HCT116 (cell line): ENCODE data around the gene PPTC7. TPM values are rescaled to one million over a fixed set of nuclear protein-coding genes. Genes with fewer than 3 reads are reported as not detected.

Experiments used
- ATAC-seq: fragments of 200-7000 bp; cut with Tn5 transposase; 2 replicates; pipeline ENCODE4 v1.9.1; 2020; ENCODE audit warnings: mild to moderate bottlenecking, moderate library complexity
- BruUV-seq: library from RNA; stranded (reverse); fragments of 400-500 nt; replicated peaks from 2 replicates; lab custom pipeline; 2021; lab: Mats Ljungman, UMichigan
- CTCF ChIA-PET: fragments of 300-600 bp; sonication (Branson Sonifier 250); formaldehyde crosslinking; loops from one replicate; lab custom pipeline; 2021; ENCODE audit warnings: antibody characterized with exemption; lab: Charles Lee
- POLR2A ChIA-PET: fragments of 300-600, 350-600 bp; sonication (Branson Sonifier 250); formaldehyde crosslinking; loops from one replicate; lab custom pipeline; 2021; ENCODE audit warnings: antibody characterized with exemption; lab: Charles Lee
- RAD21 ChIA-PET, 2 experiments: fragments of 300-600 bp; sonication (Branson Sonifier 250); formaldehyde crosslinking; loops; one replicate each; lab custom pipeline; 2023; ENCODE audit warnings: low total read pairs in 2 of 2; ENCODE audit not compliant: uncharacterized antibody in 2 of 2, unreplicated experiment in 2 of 2, low non-redundant PET in 1 of 2; lab: Charles Lee
- DNase-seq: peaks from one replicate; pipeline ENCODE4 v3.0.0-alpha.2; 2010; ENCODE audit warnings: low read depth, low spot score
- H2AFZ ChIP-seq: fragments of 200-600 bp; shearing (Covaris generic), sonication (generic); 2 replicates; pipeline ENCODE4 v1.6.1; 2017; ENCODE audit warnings: low read depth, mixed run types, mixed read lengths, antibody characterized with exemption, low read length; ENCODE audit not compliant: poor library complexity, severe bottlenecking
- H3K27ac ChIP-seq: 2 replicates; pipeline ENCODE4 v1.5.1; 2012; ENCODE audit warnings: low read depth, low read length
- H3K27me3 ChIP-seq: fragments of 200-600 bp; sonication (generic); 2 replicates; pipeline ENCODE4 v1.6.1; 2016; ENCODE audit warnings: mixed run types, low read length, mixed read lengths; ENCODE audit not compliant: insufficient read depth
- H3K36me3 ChIP-seq, 2 experiments: fragments of 200-500 bp in 1 of 2; fragments of 200-600 bp in 1 of 2; sonication (Bioruptor generic) in 1 of 2; sonication (generic) in 1 of 2; 2 replicates each; pipeline versions ENCODE4 v1.5.1 to v1.6.1; 2014 to 2016; ENCODE audit warnings: low read length in 2 of 2, inconsistent platforms in 1 of 2, mixed read lengths in 1 of 2, mixed run types in 1 of 2; ENCODE audit not compliant: insufficient read depth in 2 of 2, control insufficient read depth in 1 of 2
- H3K4me1 ChIP-seq, 2 experiments: fragments of 200-600 bp in 1 of 2; sonication (generic) in 1 of 2; 2 replicates each; pipeline versions ENCODE4 v1.5.1 to v1.6.1; 2012 to 2017; ENCODE audit warnings: low read length in 2 of 2, inconsistent platforms in 1 of 2, mild to moderate bottlenecking in 1 of 2, mixed read lengths in 1 of 2, mixed run types in 1 of 2, moderate library complexity in 1 of 2; ENCODE audit not compliant: insufficient read depth in 2 of 2, control insufficient read depth in 1 of 2
- H3K4me2 ChIP-seq: fragments of 200-600 bp; sonication (generic); 2 replicates; pipeline ENCODE4 v1.6.1; 2017; ENCODE audit warnings: mixed run types, low read length, mixed read lengths
- H3K4me3 ChIP-seq, 2 experiments: fragments of 200-600 bp in 1 of 2; sonication (generic) in 1 of 2; replicated peaks in 1 of 2; 2 replicates each; pipeline ENCODE4 v1.5.1; 2011 to 2016; ENCODE audit warnings: low read length in 2 of 2, control low read depth in 1 of 2, low read depth in 1 of 2, mild to moderate bottlenecking in 1 of 2, mixed read lengths in 1 of 2, mixed run types in 1 of 2
- H3K79me2 ChIP-seq: fragments of 200-600 bp; sonication (generic); 2 replicates; pipeline ENCODE4 v1.6.1; 2017; ENCODE audit warnings: mild to moderate bottlenecking, mixed run types, low read length, moderate library complexity, mixed read lengths; ENCODE audit not compliant: insufficient read depth
- H3K9ac ChIP-seq: fragments of 200-600 bp; sonication (generic); 2 replicates; pipeline ENCODE4 v1.6.1; 2016; ENCODE audit warnings: low read length, mixed read lengths
- H3K9me2 ChIP-seq: fragments of 200-600 bp; sonication (generic), shearing (Covaris generic); 2 replicates; pipeline ENCODE4 v1.6.1; 2017; ENCODE audit warnings: mixed run types, mild to moderate bottlenecking, moderate library complexity; ENCODE audit not compliant: insufficient read depth
- H3K9me3 ChIP-seq, 2 experiments: fragments of 200-500 bp in 1 of 2; fragments of 200-600 bp in 1 of 2; sonication (Bioruptor generic) in 1 of 2; sonication (generic) in 1 of 2; 2 replicates each; pipeline ENCODE4 v1.6.1; 2014 to 2017; ENCODE audit warnings: low read length in 2 of 2, mixed read lengths in 2 of 2, inconsistent platforms in 1 of 2, low read depth in 1 of 2, mild to moderate bottlenecking in 1 of 2, mixed run types in 1 of 2, moderate library complexity in 1 of 2; ENCODE audit not compliant: control insufficient read depth in 1 of 2, insufficient read depth in 1 of 2
- H4K20me1 ChIP-seq: fragments of 200-600 bp; sonication (generic), shearing (Covaris generic); 2 replicates; pipeline ENCODE4 v1.6.1; 2017; ENCODE audit warnings: mixed run types, mild to moderate bottlenecking, moderate library complexity; ENCODE audit not compliant: insufficient read depth
- CEBPB ChIP-seq: IDR thresholded peaks from 2 replicates; pipeline ENCODE4 v1.6.1; 2012; ENCODE audit warnings: low read depth
- EGR1 ChIP-seq: IDR thresholded peaks from 2 replicates; pipeline ENCODE4 v1.6.1; 2012; ENCODE audit warnings: low read depth
- EZH2 ChIP-seq: fragments of 200-600 bp; sonication (generic); IDR thresholded peaks from 2 replicates; pipeline ENCODE4 v1.6.1; 2017; ENCODE audit warnings: antibody characterized with exemption, mixed run types
- EZH2phosphoT487 ChIP-seq: fragments of 200-600 bp; IDR thresholded peaks from 2 replicates; pipeline ENCODE4 v1.6.1; 2018; ENCODE audit warnings: antibody characterized with exemption, borderline replicate concordance
- FOSL1 ChIP-seq: IDR thresholded peaks from 2 replicates; pipeline ENCODE4 v1.6.1; 2012; ENCODE audit warnings: low read depth
- TCF7L2 ChIP-seq: IDR thresholded peaks from 2 replicates; pipeline ENCODE4 v1.7.0; 2011; ENCODE audit warnings: borderline replicate concordance, inconsistent platforms; ENCODE audit not compliant: insufficient read depth, insufficient read length; ENCODE audit errors: extremely low read depth
- intact Hi-C: fragments of 100-400 bp; cut with micrococcal nuclease; formaldehyde crosslinking; loops from 2 replicates; pipeline ENCODE4 v1.10.0; 2022
- total RNA-seq: library from RNA; stranded (reverse); gene quantifications from one replicate; pipeline ENCODE4 v1.2.1, GENCODE V29; 2021; ENCODE audit not compliant: unreplicated experiment
- TF ChIP-seq, protein P1 (sequence below): IDR thresholded peaks from 2 replicates; pipeline ENCODE4 v1.6.1; 2012

PPTC7 gene
- total RNA-seq, 1 experiment from 2014 or later, result 25.2 TPM

GRCh38 chr12:110498984-110499706 lies 84.0 kb downstream of the PPTC7 start:
- H3K27ac ChIP-seq, result no peak overlapping the region
- RAD21 ChIA-PET, result no interaction called here

More at GRCh38 chr12:110498984-110499706, 84.0 kb downstream of the PPTC7 start:
- Histone ChIP-seq H4K20me1 (peaks cover 8% of the 10 kb centered on the region; the same call in 1 of the 2 replicates), H3K9me2 (no peaks in the 10 kb centered on the region; the same call in 1 of the 2 replicates), H3K4me2 (no peak overlapping the region), H3K4me1 (peaks cover 11 to 23% of the 10 kb centered on the region in 2 experiments), H3K79me2 (peaks cover 61% of the 10 kb centered on the region), H3K27me3 (no peaks in the 10 kb centered on the region), H3K9me3 (no peaks in the 10 kb centered on the region), H3K9ac (no peak overlapping the region), H3K36me3 (peaks cover 8 to 17% of the 10 kb centered on the region in 2 experiments; a peak in 3 of 4 replicates), H3K4me3 (no peak overlapping the region), H2AFZ (no peak overlapping the region)
- 0 out of 2 replicates have a peak, but pooled peaks have one; percentile 13 for TF ChIP-seq FOSL1
- TF ChIP-seq EZH2, result no peak
- TF ChIP-seq TCF7L2, result no peak
- TF ChIP-seq, protein P1, sequence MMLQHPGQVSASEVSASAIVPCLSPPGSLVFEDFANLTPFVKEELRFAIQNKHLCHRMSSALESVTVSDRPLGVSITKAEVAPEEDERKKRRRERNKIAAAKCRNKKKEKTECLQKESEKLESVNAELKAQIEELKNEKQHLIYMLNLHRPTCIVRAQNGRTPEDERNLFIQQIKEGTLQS, result no peak
- no peak for TF ChIP-seq EGR1
- 0 out of 2 replicates have a peak, but pooled peaks have one; percentile 18 for TF ChIP-seq CEBPB
- no peak for TF ChIP-seq EZH2phosphoT487
- intact Hi-C loops, result no loop called here
- no TSS peak for BruUV-seq
- POLR2A ChIA-PET, result no interaction called here
- ATAC-seq, result no peak
- no peak for DNase-seq
- CTCF ChIA-PET, result interaction anchor here (1.6 kb wide), 1 partner anchor 101 kb away, joined by 3 read pairs; no protein-coding TSS in a partner anchor

Other genes starting within 250 kb of the PPTC7 start
- gene ANAPC7, start 179.6 kb downstream of the PPTC7 start, total RNA-seq, result 55.9 TPM
- gene ARPC3, start 133.0 kb downstream of the PPTC7 start, total RNA-seq, result 115 TPM
- gene GPN3, start 115.1 kb downstream of the PPTC7 start, total RNA-seq, result 46.2 TPM
- 10.1 TPM for gene FAM216A, start 114.5 kb downstream of the PPTC7 start, total RNA-seq
- 95.7 TPM for gene VPS29, start 81.2 kb downstream of the PPTC7 start, total RNA-seq
- gene RAD9B, start 81.0 kb downstream of the PPTC7 start, total RNA-seq, result 0.17 TPM
- gene TCTN1, start 30.8 kb upstream of the PPTC7 start, total RNA-seq, result 27.0 TPM
- gene HVCN1, start 105.8 kb upstream of the PPTC7 start, total RNA-seq, result 0.15 TPM
- 248 TPM for gene PPP1CC, start 159.6 kb upstream of the PPTC7 start, total RNA-seq